SK-N-SH (cell line): ENCODE measurements around the gene METTL25B. TPM values are rescaled to one million over a fixed set of nuclear protein-coding genes. Genes with fewer than 3 reads are reported as not detected.

Experiments
- CTCF ChIA-PET: fragments of 300-600, 350-600 bp; formaldehyde crosslinking; extraction: SDS; loops from one replicate; lab custom pipeline; 2021; lab: Yijun Ruan, JAX
- POLR2A ChIA-PET: fragments of 350-600 bp; sonication (Branson Sonifier 250); formaldehyde crosslinking; extraction: SDS; loops from one replicate; lab custom pipeline; 2020; ENCODE audit warnings: antibody characterized with exemption, inconsistent platforms; lab: Yijun Ruan, JAX
- DNase-seq: peaks from one replicate; pipeline ENCODE4 v3.0.0; 2012
- H2AFZ ChIP-seq: fragments of 200-600 bp; sonication (generic); 2 replicates; pipeline ENCODE4 v1.8.1; 2016; ENCODE audit warnings: antibody characterized with exemption, mild to moderate bottlenecking, low read depth
- H3F3A ChIP-seq: fragments of 200-600 bp; sonication (generic); replicated peaks from 2 replicates; pipeline ENCODE3; 2016; ENCODE audit warnings: antibody characterized with exemption, mild to moderate bottlenecking; ENCODE audit not compliant: insufficient read depth
- H3K27ac ChIP-seq, 2 experiments: fragments of 200-500 bp in 1 of 2; fragments of 200-600 bp in 1 of 2; sonication (Bioruptor generic) in 1 of 2; sonication (generic), shearing (Covaris generic) in 1 of 2; 2 replicates each; pipeline versions ENCODE4 v1.5.1 to v1.6.1; 2014 to 2016; ENCODE audit warnings: low read depth in 2 of 2, inconsistent platforms in 1 of 2, low read length in 1 of 2, mild to moderate bottlenecking in 1 of 2, mixed read lengths in 1 of 2
- H3K27me3 ChIP-seq: fragments of 200-600 bp; sonication (generic), shearing (Covaris generic); 2 replicates; pipeline ENCODE4 v1.6.1; 2016; ENCODE audit warnings: mixed run types; ENCODE audit not compliant: insufficient read depth
- H3K36me3 ChIP-seq, 2 experiments: fragments of 200-500 bp in 1 of 2; fragments of 200-600 bp in 1 of 2; sonication (Bioruptor generic) in 1 of 2; sonication (generic) in 1 of 2; replicated peaks in 1 of 2; 2 replicates each; pipeline versions ENCODE3 to v1.5.1; 2014 to 2016; ENCODE audit warnings: low read length in 1 of 2, mild to moderate bottlenecking in 1 of 2; ENCODE audit not compliant: insufficient read depth in 2 of 2, control insufficient read depth in 1 of 2
- H3K4me1 ChIP-seq, 2 experiments: fragments of 200-500 bp in 1 of 2; fragments of 200-600 bp in 1 of 2; sonication (Bioruptor generic) in 1 of 2; sonication (generic), shearing (Covaris generic) in 1 of 2; 2 replicates each; pipeline versions ENCODE4 v1.5.1 to v1.6.1; 2014 to 2016; ENCODE audit warnings: low read depth in 1 of 2, low read length in 1 of 2, mixed run types in 1 of 2; ENCODE audit not compliant: insufficient read depth in 2 of 2, control insufficient read depth in 1 of 2
- H3K4me2 ChIP-seq: fragments of 200-600 bp; sonication (generic), shearing (Covaris generic); 2 replicates; pipeline ENCODE4 v1.6.1; 2017; ENCODE audit warnings: mixed run types
- H3K4me3 ChIP-seq, 2 experiments: fragments of 200-500 bp in 1 of 2; fragments of 200-600 bp in 1 of 2; sonication (Bioruptor generic) in 1 of 2; sonication (generic), shearing (Covaris generic) in 1 of 2; 2 replicates each; pipeline versions ENCODE4 v1.5.1 to v1.8.1; 2014 to 2016; ENCODE audit warnings: low read depth in 2 of 2, inconsistent platforms in 1 of 2, low read length in 1 of 2, mild to moderate bottlenecking in 1 of 2, mixed read lengths in 1 of 2, moderate library complexity in 1 of 2
- H3K79me2 ChIP-seq: fragments of 200-600 bp; sonication (generic); 2 replicates; pipeline ENCODE4 v1.8.1; 2017; ENCODE audit warnings: mild to moderate bottlenecking; ENCODE audit not compliant: insufficient read depth
- H3K9ac ChIP-seq: fragments of 200-600 bp; sonication (generic); 2 replicates; pipeline ENCODE4 v1.6.1; 2017; ENCODE audit warnings: mixed run types
- H3K9me2 ChIP-seq: fragments of 200-600 bp; sonication (generic); 2 replicates; pipeline ENCODE4 v1.6.1; 2017; ENCODE audit warnings: mixed run types
- H3K9me3 ChIP-seq: fragments of 200-600 bp; sonication (generic); 2 replicates; pipeline ENCODE4 v1.6.1; 2017; ENCODE audit warnings: mixed run types, mild to moderate bottlenecking, moderate library complexity
- H4K20me1 ChIP-seq: fragments of 200-600 bp; sonication (generic); 2 replicates; pipeline ENCODE4 v1.6.1; 2017; ENCODE audit warnings: mild to moderate bottlenecking, mixed run types; ENCODE audit not compliant: insufficient read depth
- CHD2 ChIP-seq: fragments of 150-350 bp; IDR thresholded peaks from 2 replicates; pipeline ENCODE4 v1.6.1; 2018; ENCODE audit warnings: low read length; ENCODE audit not compliant: partially characterized antibody
- EP300 ChIP-seq, 2 experiments: IDR thresholded peaks; 2 replicates each; pipeline versions ENCODE4 v1.4.0 to v1.6.1; 2012; ENCODE audit warnings: borderline replicate concordance in 1 of 2, low read depth in 1 of 2, low read length in 1 of 2
- GABPA ChIP-seq: IDR thresholded peaks from 2 replicates; pipeline ENCODE4 v1.4.0; 2012; ENCODE audit warnings: low read depth, mild to moderate bottlenecking
- MEF2A ChIP-seq: IDR thresholded peaks from 2 replicates; pipeline ENCODE4 v1.4.0; 2012; ENCODE audit warnings: low read depth, borderline replicate concordance
- MXI1 ChIP-seq: IDR thresholded peaks from 2 replicates; pipeline ENCODE4 v1.6.1; 2012; ENCODE audit warnings: mild to moderate bottlenecking, low read depth, low read length, improper control_type of control experiment
- NRF1 ChIP-seq: IDR thresholded peaks from 2 replicates; pipeline ENCODE4 v1.6.1; 2012; ENCODE audit warnings: low read depth, mild to moderate bottlenecking, low read length
- POLR2AphosphoS5 ChIP-seq: IDR thresholded peaks from 2 replicates; pipeline ENCODE4 v1.6.1; 2012; ENCODE audit warnings: low read depth, low read length
- RAD21 ChIP-seq: IDR thresholded peaks from 2 replicates; pipeline ENCODE4 v1.6.1; 2012; ENCODE audit warnings: mild to moderate bottlenecking, low read length
- SIN3A ChIP-seq: IDR thresholded peaks from 2 replicates; pipeline ENCODE4 v1.6.1; 2012; ENCODE audit warnings: low read depth, mild to moderate bottlenecking, low read length, moderate library complexity, borderline replicate concordance
- SMC3 ChIP-seq: IDR thresholded peaks from 2 replicates; pipeline ENCODE4 v1.6.1; 2012; ENCODE audit warnings: low read depth, low read length, improper control_type of control experiment
- YY1 ChIP-seq: IDR thresholded peaks from 2 replicates; pipeline ENCODE4 v1.4.0; 2012; ENCODE audit warnings: low read depth, mild to moderate bottlenecking
- WGBS: methylation state at CpG from one replicate; pipeline ENCODE4 v1.1.6; 2017; ENCODE audit warnings: low lambda C conversion rate; 5-methylcytosine and 5-hydroxymethylcytosine counted together
- polyA plus RNA-seq, 3 experiments: library from polyadenylated mRNA; depleted of rRNA; stranded (reverse); fragments of >200 nt; gene quantifications; 2 replicates each; pipeline ENCODE4 v1.2.3, GENCODE V29; 2012
- TF ChIP-seq, protein P1 (sequence below): IDR thresholded peaks from 2 replicates; pipeline ENCODE4 v1.4.0; 2012; ENCODE audit warnings: low read depth, borderline replicate concordance
- TF ChIP-seq, protein P2 (sequence below): fragments of 200-600 bp; sonication (generic); IDR thresholded peaks from 2 replicates; pipeline ENCODE4 v1.6.1; 2017; ENCODE audit warnings: antibody characterized with exemption, mild to moderate bottlenecking, moderate library complexity
- TF ChIP-seq, protein P3 (sequence below): IDR thresholded peaks from 2 replicates; pipeline ENCODE4 v1.4.0; 2012; ENCODE audit warnings: low read depth

METTL25B gene
- polyA plus RNA-seq, 1 of the 3 experiments (the other 2 are of a cell fraction), result 20.1 TPM

DNA sequence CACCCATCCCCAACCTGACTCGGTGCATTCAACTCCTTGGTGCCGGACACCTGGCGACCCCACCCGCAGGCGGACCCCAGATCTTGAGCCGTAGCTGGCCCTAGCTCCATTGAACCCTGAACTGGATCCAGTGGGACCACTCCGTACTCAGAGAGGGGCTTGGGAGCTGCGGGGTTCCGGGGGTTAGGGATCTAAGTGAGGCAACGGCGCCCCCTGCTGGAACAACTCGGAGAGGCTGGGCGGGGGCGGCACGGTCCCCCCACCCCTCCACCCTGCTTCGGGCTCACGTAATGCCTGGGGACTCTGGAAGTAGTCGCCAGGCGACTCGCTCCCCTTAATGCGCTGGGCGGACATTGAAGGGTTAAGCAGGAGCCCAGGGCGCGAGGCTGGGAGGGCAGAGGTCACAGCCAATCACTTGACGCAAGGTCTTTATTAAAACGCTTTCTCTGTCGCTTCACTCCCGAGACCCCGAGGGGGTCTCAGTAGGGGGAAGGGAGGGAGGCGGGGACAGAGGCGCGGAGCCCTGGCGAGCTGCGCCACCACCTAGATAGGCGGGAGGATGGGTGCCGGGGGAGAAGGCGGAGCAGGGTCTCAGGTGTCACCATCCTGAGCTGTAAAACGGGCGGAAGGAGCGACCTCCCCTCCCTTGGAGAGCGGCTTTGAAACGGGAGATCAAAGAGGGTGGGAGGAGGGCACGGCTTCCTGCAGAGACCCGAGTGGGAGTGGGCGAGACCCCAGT is 22.2 kb upstream of the METTL25B start:
- WGBS, result 56% methylated on average over 33 of the region's 45 CpGs
- Histone ChIP-seq H3K4me3 (peak overlapping the region; percentile 54 to 58), H3K79me2 (no peaks in the 10 kb centered on the region), H3K4me2 (peak overlapping the region; percentile 89), H3K36me3 (peaks cover 0 to under 1% of the 10 kb centered on the region in 2 experiments), H3K9ac (peak overlapping the region; percentile 44; the same call in 1 of the 2 replicates), H2AFZ (no peak overlapping the region), H3F3A (peaks cover 33% of the 10 kb centered on the region), H3K4me1 (peaks cover 70 to 90% of the 10 kb centered on the region in 2 experiments), H4K20me1 (no peaks in the 10 kb centered on the region), H3K9me3 (no peaks in the 10 kb centered on the region), H3K9me2 (no peaks in the 10 kb centered on the region), H3K27ac (peak overlapping the region in 1 of 2 experiments; percentile 98; a peak in 2 of 4 replicates), H3K27me3 (no peaks in the 10 kb centered on the region)
- ChIA-PET CTCF (interaction anchor here (0.6 to 45.5 kb wide), 18 partner anchors 10 to 222 kb away, joined by 3 to 2702 read pairs (median 4); partner anchors contain the start of genes CRABP2, ISG20L2, METTL25B and NES), POLR2A (interaction anchor here (0.6 to 5.3 kb wide), 8 partner anchors 8 to 127 kb away, joined by 3 to 57 read pairs (median 5); partner anchors contain the start of genes ISG20L2 and METTL25B)
- TF ChIP-seq POLR2AphosphoS5, result no peak
- peak; percentile 58 for TF ChIP-seq SMC3
- TF ChIP-seq RAD21, result peak; percentile 66
- TF ChIP-seq, protein P1, sequence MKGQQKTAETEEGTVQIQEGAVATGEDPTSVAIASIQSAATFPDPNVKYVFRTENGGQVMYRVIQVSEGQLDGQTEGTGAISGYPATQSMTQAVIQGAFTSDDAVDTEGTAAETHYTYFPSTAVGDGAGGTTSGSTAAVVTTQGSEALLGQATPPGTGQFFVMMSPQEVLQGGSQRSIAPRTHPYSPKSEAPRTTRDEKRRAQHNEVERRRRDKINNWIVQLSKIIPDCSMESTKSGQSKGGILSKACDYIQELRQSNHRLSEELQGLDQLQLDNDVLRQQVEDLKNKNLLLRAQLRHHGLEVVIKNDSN, result no peak
- TF ChIP-seq MXI1, result no peak
- TF ChIP-seq, protein P2, sequence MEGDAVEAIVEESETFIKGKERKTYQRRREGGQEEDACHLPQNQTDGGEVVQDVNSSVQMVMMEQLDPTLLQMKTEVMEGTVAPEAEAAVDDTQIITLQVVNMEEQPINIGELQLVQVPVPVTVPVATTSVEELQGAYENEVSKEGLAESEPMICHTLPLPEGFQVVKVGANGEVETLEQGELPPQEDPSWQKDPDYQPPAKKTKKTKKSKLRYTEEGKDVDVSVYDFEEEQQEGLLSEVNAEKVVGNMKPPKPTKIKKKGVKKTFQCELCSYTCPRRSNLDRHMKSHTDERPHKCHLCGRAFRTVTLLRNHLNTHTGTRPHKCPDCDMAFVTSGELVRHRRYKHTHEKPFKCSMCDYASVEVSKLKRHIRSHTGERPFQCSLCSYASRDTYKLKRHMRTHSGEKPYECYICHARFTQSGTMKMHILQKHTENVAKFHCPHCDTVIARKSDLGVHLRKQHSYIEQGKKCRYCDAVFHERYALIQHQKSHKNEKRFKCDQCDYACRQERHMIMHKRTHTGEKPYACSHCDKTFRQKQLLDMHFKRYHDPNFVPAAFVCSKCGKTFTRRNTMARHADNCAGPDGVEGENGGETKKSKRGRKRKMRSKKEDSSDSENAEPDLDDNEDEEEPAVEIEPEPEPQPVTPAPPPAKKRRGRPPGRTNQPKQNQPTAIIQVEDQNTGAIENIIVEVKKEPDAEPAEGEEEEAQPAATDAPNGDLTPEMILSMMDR, result peak; percentile 96
- DNase-seq, result peak; percentile 90

DNA sequence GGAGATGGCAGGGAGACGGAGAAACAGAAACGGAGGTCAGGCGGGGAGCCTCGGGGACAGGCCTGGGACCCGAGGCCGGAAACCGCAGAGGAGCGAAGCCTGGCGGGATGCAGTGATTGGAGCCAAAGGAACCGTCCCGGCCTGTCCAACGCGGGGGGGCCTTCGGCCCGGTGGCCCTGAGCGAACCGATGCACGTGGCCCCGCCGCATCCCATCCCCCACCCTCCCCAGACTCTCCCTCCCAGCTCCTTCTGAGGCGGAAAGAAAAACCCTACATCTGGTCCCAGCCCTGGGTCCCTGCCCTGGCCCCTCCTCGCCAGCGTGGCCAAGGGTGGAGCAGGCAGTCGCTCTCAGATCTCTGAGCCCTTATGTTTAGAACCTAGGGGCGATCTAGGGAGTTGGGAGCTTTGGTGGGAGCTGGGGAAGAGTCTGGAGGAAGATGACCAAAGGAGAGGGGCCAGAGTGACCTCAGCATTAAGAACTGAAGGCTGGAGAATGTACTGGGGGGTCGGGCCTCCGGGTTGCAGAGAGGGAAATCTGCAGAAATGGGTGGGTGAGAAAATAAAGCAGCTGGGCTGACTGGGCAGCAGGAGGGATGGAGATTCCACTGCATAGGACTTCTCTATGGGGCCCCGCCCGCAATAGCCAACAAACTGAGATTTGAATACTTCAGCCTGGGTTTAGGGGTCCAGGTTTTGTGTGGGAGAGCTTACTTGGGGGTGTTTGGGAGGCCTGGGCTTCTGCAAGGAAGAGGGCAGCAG is 21.4 kb upstream of the METTL25B start:
- Histone ChIP-seq H3K4me3 (no peak overlapping the region), H2AFZ (no peak overlapping the region), H3K9ac (no peak overlapping the region), H3K27me3 (no peaks in the 10 kb centered on the region), H3K9me3 (no peaks in the 10 kb centered on the region), H4K20me1 (no peaks in the 10 kb centered on the region), H3K79me2 (no peaks in the 10 kb centered on the region), H3K36me3 (no peaks in the 10 kb centered on the region), H3K9me2 (no peaks in the 10 kb centered on the region), H3K4me2 (peak overlapping the region; percentile 61; the same call in 1 of the 2 replicates), H3F3A (peaks cover 34% of the 10 kb centered on the region), H3K4me1 (peaks cover 76 to 90% of the 10 kb centered on the region in 2 experiments), H3K27ac (peak overlapping the region in 1 of 2 experiments; percentile 98; a peak in 2 of 4 replicates)
- DNase-seq, result no peak
- POLR2A ChIA-PET, result interaction anchor here (0.6 to 5.3 kb wide), 4 partner anchors 9 to 79 kb away, joined by 3 to 57 read pairs (median 5); no protein-coding TSS in a partner anchor
- CTCF ChIA-PET, result interaction anchor here (0.6 to 45.5 kb wide), 19 partner anchors 9 to 410 kb away, joined by 3 to 2702 read pairs (median 4); partner anchors contain the start of genes CRABP2, ISG20L2, METTL25B and NES
- WGBS, result 87% methylated on average over 29 of the region's 29 CpGs
- TF ChIP-seq, protein P2, result no peak
- TF ChIP-seq YY1 (no peak), RAD21 (no peak), GABPA (no peak), SMC3 (no peak), POLR2AphosphoS5 (no peak), NRF1 (no peak), SIN3A (no peak), CHD2 (no peak), MEF2A (no peak), EP300 (IDR thresholded peaks at IDR 0.05; ENCODE audit: borderline replicate concordance in 1 of 2, low read depth in 1 of 2, low read length in 1 of 2) (no peak)
- TF ChIP-seq, protein P3, sequence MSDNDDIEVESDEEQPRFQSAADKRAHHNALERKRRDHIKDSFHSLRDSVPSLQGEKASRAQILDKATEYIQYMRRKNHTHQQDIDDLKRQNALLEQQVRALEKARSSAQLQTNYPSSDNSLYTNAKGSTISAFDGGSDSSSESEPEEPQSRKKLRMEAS, result no peak
